ENCODE data around the gene CLEC20A.

The CLEC20A gene

DNA sequence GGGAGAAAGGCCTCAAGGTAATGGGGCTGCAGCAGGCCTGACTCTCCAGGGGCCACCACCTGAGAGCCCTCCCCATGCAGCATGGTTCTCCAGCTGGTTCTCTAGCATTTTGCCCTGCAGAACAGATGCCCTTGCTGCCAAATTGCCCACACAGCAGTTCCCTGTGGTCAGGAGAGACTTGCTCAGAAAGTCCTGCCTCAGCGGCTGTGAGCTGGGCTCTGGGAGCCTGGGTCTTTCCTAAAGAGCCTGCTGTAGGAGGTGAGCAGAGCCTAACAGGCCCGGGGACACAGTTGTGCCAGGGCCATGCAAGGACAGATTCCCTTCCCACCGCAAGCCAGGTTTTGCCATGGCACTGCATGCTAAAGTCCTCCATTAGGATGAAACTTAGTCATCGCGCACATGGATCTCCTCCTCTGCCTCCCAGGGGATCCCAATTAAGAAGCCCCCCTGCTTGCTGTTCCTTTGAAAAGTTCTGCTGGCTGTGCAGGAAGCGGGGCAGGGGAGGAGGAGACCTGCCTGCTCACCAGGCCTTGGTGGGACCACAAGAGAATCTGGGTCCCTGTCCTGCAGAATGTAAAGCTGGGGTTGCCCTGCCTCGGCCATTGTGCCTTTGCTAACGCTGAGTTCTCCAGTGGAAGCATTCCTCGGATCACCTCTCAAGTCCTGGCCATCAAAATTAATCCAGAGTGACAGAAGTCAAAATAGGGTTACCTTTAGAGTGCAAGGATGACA is 37.5 kb upstream of the CLEC20A start:
- H3K27ac Mint-ChIP-seq, result no peak overlapping the region
- H3K36me3 Mint-ChIP-seq, result no peaks in the 10 kb centered on the region
- no peaks in the 10 kb centered on the region for H3K4me1 Mint-ChIP-seq (ENCODE audit: low read depth)
- no peak overlapping the region for H3K4me3 Mint-ChIP-seq
- no peaks in the 10 kb centered on the region for H3K9me3 Mint-ChIP-seq (ENCODE audit: low read depth)
- H3K27me3 Mint-ChIP-seq, result no peaks in the 10 kb centered on the region

DNA sequence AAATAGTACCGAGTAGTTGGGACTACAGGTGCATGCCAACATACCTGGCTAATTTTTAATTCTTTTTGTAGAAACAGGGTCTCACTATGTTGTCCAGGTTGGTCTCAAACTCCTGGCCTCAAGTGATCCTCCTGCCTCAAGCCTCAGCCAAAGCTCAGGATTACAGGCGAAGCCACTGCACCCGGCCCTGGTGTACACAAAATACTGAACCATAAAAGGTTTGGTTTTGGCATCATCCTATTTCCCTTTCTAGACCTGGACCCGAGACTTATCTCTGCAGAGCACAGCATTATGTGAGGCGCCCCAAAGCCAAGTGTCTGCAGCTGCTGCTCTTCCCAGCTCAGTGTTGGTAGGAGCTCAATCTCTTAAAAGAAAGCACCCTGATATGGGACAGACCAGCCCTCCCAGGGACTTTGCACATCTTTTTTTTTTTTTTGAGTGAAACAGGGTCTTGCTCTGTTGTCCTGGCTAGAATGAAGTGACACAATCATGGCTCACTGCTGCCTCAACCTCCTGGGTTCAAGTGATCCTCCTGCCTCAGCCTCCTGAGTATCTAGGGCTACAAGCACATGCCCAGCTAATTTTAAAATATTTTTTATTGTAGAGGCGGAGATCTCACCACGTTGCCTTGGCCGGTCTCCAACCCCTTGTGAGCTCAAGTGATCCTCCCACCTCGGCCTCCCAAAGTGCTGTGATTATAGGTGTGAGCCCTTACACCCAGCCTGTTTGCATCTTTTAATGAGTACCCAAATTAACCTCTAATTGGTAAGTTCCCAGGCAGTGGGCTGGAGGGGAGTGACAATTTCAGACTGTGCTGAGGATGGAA is 36.6 kb upstream of the CLEC20A start:
- Mint-ChIP-seq H3K27ac (no peak overlapping the region), H3K4me3 (no peak overlapping the region), H3K36me3 (no peaks in the 10 kb centered on the region), H3K27me3 (no peaks in the 10 kb centered on the region), H3K4me1 (ENCODE audit: low read depth) (no peaks in the 10 kb centered on the region), H3K9me3 (ENCODE audit: low read depth) (no peaks in the 10 kb centered on the region)

DNA sequence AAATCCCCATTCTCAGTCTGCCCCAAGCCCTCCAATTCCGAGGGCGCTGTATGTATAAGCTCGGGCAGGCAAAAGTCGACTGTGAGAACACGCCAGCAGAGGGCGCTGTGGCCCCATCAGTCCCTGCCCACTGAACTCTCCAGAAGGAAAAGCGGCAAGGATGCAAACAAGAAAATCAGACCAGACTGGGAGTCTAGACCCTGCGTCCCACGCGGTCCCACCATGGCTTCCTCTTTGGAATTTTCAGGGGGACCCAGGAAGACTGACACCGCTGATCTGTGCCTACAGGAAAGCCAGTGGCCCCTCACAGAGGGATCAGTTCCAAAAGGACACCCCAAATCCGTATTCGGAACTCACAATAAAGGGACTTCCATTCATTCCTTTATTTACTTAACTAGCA is 35.6 kb upstream of the CLEC20A start:
- H3K9me3 Mint-ChIP-seq (ENCODE audit: low read depth), result no peaks in the 10 kb centered on the region
- no peaks in the 10 kb centered on the region for H3K36me3 Mint-ChIP-seq
- no peak overlapping the region for H3K4me3 Mint-ChIP-seq
- no peaks in the 10 kb centered on the region for H3K27me3 Mint-ChIP-seq
- no peaks in the 10 kb centered on the region for H3K4me1 Mint-ChIP-seq (ENCODE audit: low read depth)
- no peak overlapping the region for H3K27ac Mint-ChIP-seq

DNA sequence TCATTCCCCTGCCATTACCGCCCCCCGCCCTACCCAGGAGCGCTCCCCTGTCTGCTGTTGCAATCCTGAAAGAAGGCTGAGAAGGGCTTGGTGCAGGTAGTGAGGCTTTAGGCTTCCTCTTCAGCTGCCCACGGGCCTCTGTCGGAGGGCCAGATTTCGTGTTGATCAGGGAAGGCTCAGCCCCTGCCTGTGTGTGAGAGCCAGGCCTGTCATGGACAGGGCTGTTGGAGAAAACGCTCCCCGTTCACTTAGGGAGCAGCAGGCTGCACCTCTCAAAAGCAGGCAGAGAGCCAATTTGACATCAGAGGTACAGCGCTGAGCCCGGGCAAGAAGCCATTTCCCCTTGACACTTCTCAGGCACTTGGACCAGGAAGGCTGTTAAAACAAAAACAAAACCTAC is 35.1 kb upstream of the CLEC20A start:
- H3K4me1 Mint-ChIP-seq (ENCODE audit: low read depth), result no peaks in the 10 kb centered on the region
- H3K36me3 Mint-ChIP-seq, result no peaks in the 10 kb centered on the region
- H3K9me3 Mint-ChIP-seq (ENCODE audit: low read depth), result no peaks in the 10 kb centered on the region
- H3K4me3 Mint-ChIP-seq, result no peak overlapping the region
- H3K27ac Mint-ChIP-seq, result no peak overlapping the region
- H3K27me3 Mint-ChIP-seq, result no peaks in the 10 kb centered on the region

DNA sequence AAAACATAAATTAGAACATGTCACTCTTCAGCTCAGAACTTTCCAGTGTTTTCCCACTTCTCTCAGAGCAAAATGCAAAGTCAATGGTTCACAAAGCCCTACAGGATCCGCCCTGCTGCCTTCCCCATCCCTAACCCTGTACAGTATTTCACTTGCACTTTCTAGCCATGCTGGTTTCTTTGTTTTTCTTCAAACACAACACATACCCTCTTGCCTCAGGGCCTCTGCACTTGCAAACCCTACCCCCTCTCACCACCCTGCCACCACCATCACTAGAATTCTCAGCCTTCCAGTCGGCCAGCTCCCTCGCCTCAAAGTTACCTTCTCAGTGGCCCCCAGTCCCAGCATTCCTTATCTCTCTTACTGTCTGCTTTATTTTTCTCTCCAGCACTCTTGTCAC is 33.7 kb upstream of the CLEC20A start:
- H3K4me1 Mint-ChIP-seq (ENCODE audit: low read depth), result no peaks in the 10 kb centered on the region

DNA sequence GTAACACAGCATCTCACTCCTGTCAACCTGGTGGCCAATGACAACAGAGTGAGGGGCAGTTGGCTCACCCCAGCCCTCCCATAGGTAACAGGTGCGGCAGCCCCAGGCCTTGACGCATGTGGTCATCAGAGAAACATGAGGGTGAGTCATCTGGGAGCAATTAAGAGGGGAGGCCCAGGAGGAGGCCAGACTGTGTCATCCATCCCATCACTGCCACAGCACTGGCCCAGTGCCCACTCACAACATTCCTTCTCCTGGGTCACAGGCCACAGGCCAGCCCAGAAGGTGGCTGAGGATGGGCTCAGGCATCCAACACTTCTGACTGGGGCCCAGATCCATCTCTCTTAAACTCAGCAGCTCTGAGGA is 33.3 kb upstream of the CLEC20A start:
- Mint-ChIP-seq H3K27me3 (no peaks in the 10 kb centered on the region), H3K9me3 (ENCODE audit: low read depth) (no peaks in the 10 kb centered on the region), H3K4me3 (no peak overlapping the region), H3K36me3 (no peaks in the 10 kb centered on the region), H3K27ac (no peak overlapping the region), H3K4me1 (ENCODE audit: low read depth) (no peaks in the 10 kb centered on the region)

More for the DNA sequence above, 33.7 kb upstream of the CLEC20A start:
- no peaks in the 10 kb centered on the region for H3K36me3 Mint-ChIP-seq
- no peaks in the 10 kb centered on the region for H3K9me3 Mint-ChIP-seq (ENCODE audit: low read depth)
- H3K27me3 Mint-ChIP-seq, result no peaks in the 10 kb centered on the region
- no peak overlapping the region for H3K27ac Mint-ChIP-seq
- no peak overlapping the region for H3K4me3 Mint-ChIP-seq

DNA sequence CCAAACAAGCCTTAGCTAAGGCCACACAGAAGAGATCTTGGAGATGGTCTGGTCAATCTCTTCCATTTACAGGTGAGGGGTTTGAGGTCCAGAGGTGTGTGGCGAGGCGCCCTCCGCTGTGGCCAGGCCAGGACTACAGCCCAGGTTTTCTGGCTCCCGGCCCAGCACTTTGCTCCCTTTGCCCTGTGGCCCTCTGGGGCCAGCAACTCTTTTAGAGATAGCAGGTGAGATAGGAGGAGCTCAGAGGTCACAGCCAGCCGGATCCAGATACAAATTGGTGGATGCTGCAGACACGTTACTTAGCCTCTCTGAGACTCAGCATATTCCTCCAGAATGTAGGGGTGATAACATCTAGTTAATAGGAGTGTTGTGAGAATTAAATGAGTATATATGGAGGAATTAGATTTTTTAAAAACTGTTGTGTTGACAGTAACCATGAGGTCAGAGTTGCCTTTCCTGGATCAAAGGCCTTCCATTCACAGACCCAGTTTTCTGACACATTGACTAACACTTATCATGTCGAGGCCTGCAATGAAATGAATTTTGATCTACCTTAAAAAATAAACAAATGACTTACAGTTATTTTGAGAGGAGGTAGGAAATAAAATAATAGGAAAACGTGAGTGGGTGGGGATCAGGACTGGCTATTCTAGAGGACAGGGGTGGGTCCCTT is 32.7 kb upstream of the CLEC20A start:
- no peak overlapping the region for H3K27ac Mint-ChIP-seq
- H3K9me3 Mint-ChIP-seq (ENCODE audit: low read depth), result no peaks in the 10 kb centered on the region
- H3K4me3 Mint-ChIP-seq, result no peak overlapping the region
- no peaks in the 10 kb centered on the region for H3K36me3 Mint-ChIP-seq
- no peaks in the 10 kb centered on the region for H3K27me3 Mint-ChIP-seq
- H3K4me1 Mint-ChIP-seq (ENCODE audit: low read depth), result no peaks in the 10 kb centered on the region

DNA sequence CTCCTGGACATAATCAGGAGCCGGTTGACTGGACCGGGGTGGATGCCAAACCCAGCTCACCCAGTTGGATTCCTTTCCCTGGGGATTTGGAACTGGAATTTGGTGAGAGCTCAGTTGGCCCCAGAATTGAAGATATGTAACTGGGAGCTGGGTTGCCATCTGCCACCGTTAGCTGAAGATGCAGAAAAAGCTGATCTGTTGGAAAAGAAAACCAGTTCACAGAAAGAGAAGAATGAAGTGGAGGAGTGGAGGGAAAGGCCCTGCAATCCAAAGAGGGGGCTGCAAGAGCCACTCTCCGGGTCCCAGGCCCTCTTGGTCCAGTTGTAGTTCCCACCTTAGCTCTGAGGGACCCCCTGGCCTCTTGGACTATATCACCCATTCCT is 32.2 kb upstream of the CLEC20A start:
- H3K36me3 Mint-ChIP-seq, result no peaks in the 10 kb centered on the region
- no peak overlapping the region for H3K4me3 Mint-ChIP-seq
- H3K4me1 Mint-ChIP-seq (ENCODE audit: low read depth), result no peaks in the 10 kb centered on the region
- no peak overlapping the region for H3K27ac Mint-ChIP-seq
- no peaks in the 10 kb centered on the region for H3K27me3 Mint-ChIP-seq
- no peaks in the 10 kb centered on the region for H3K9me3 Mint-ChIP-seq (ENCODE audit: low read depth)

DNA sequence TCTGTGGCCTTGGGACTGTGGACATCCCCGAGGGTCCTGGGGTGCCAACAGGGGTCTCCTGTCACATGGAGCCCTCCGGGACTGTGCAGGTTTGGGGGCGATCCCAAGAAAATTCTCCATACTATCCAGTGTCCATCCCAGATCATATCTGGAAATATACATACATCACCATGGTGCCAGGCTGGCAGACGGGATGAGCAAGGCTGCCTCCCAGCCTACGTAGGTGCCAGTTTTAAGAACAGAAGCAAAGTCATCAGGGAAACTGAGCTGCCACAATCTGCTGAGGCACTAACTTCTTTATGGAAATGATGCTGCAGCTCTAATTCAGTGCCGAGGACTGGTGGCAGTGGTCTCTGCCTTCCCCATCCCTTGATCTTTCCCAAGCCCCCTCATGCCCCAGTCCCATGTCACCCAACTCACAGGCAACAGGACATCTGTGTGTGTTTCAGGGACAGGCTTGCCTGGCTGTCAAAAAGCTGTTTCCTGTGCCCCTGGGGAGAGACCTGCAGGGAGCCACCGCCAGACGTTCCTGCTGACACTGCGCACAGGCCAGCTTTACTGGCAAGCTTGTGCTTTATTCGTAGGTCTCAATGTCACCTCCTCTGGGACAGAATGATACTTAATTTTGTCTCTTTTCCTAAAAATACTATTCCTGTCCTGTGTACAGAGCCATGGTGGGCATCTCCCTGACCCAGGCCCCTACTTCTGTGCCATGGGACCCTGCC is 31.6 kb upstream of the CLEC20A start:
- H3K4me3 Mint-ChIP-seq, result no peak overlapping the region
- no peaks in the 10 kb centered on the region for H3K27me3 Mint-ChIP-seq
- H3K4me1 Mint-ChIP-seq (ENCODE audit: low read depth), result no peaks in the 10 kb centered on the region
- no peaks in the 10 kb centered on the region for H3K9me3 Mint-ChIP-seq (ENCODE audit: low read depth)
- no peak overlapping the region for H3K27ac Mint-ChIP-seq
- H3K36me3 Mint-ChIP-seq, result no peaks in the 10 kb centered on the region

DNA sequence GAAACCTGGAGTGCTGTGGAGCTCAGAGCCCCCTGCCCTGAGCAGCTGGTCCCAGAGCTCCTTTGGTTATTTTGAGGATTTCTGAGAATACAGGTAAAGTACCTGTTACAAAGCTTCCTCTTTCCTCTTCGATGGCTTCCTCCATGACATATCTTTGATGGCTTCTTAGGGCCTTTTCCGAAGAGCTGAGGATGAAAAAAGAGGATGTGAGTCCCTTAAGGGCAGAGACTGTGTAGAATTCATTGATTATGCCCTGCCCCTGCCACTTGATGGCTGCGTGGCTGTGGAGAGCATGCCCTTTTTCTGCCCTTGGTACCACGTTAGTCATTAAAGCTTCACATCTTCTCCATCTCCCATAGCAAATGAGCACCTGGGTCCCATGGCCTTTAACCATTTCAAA is 30.4 kb upstream of the CLEC20A start:
- Mint-ChIP-seq H3K4me3 (no peak overlapping the region), H3K4me1 (ENCODE audit: low read depth) (no peaks in the 10 kb centered on the region), H3K36me3 (no peaks in the 10 kb centered on the region), H3K27me3 (no peaks in the 10 kb centered on the region), H3K27ac (no peak overlapping the region), H3K9me3 (ENCODE audit: low read depth) (no peaks in the 10 kb centered on the region)

DNA sequence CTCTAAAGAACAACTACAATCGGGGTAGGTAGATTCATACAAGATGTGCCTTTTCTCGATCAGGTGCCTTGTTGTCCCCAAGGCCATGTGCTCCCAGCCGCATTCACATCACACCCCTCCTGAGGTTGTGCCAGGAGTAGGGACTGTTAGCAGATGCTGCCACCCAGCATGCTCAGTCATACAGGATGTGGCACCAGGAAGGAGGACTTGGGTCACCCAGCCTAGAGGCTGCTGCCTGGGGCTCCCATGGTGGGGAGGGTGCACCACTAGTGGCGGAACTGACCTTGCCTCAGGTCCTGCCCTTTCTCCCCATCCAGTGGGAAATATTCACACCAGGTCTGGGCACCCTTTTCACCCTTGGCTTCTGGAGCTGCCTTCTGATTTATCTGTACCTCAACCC is 24.5 kb upstream of the CLEC20A start:
- H3K36me3 Mint-ChIP-seq, result no peaks in the 10 kb centered on the region
- no peaks in the 10 kb centered on the region for H3K9me3 Mint-ChIP-seq (ENCODE audit: low read depth)
- H3K4me1 Mint-ChIP-seq (ENCODE audit: low read depth), result no peaks in the 10 kb centered on the region
- H3K4me3 Mint-ChIP-seq, result no peak overlapping the region
- H3K27ac Mint-ChIP-seq, result no peak overlapping the region
- H3K27me3 Mint-ChIP-seq, result no peaks in the 10 kb centered on the region

DNA sequence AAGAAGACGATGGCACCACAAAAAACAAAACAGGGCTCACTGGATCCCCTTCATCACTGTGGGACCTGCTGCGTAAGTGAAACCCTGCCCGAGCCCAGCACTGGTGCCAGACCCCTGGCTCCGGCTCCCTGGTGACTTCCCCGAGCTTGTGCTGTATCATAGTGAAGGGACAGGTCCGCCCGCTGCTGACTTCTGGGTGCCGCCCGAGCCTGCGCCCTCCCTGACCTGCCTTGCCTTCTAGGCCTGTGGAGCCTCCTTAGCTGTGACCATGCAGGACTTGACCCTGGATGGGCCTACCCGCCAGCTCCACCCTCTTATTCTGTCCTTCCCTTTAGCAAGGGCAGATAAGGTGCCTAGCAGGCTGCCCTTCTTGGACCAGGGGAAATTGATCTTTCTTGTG is 24.0 kb upstream of the CLEC20A start:
- Mint-ChIP-seq H3K27me3 (no peaks in the 10 kb centered on the region), H3K4me3 (no peak overlapping the region), H3K27ac (no peak overlapping the region), H3K36me3 (no peaks in the 10 kb centered on the region), H3K9me3 (ENCODE audit: low read depth) (no peaks in the 10 kb centered on the region), H3K4me1 (ENCODE audit: low read depth) (no peaks in the 10 kb centered on the region)

DNA sequence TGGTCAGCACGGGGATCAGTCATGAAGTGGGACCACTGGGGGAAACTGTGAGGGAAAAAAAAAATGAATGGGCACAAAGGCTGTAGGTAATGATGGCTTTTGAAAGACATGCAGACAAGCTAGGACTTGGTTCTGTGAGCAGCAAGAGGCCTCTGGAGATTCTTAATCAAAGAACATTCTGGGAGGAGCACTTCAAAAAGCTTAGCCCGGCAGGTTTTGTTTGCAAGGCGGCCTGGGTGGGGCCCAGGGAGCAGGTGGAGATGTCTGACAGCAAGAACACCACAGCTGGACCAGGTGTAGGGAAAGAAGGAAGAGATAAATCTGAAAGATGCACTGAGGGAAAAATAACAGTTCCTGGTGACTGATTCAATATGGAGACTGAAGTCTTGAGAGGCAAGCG is 22.1 kb upstream of the CLEC20A start:
- Mint-ChIP-seq H3K4me1 (ENCODE audit: low read depth) (no peaks in the 10 kb centered on the region), H3K4me3 (no peak overlapping the region), H3K9me3 (ENCODE audit: low read depth) (no peaks in the 10 kb centered on the region), H3K27me3 (peaks cover 1% of the 10 kb centered on the region), H3K27ac (no peak overlapping the region), H3K36me3 (no peaks in the 10 kb centered on the region)

DNA sequence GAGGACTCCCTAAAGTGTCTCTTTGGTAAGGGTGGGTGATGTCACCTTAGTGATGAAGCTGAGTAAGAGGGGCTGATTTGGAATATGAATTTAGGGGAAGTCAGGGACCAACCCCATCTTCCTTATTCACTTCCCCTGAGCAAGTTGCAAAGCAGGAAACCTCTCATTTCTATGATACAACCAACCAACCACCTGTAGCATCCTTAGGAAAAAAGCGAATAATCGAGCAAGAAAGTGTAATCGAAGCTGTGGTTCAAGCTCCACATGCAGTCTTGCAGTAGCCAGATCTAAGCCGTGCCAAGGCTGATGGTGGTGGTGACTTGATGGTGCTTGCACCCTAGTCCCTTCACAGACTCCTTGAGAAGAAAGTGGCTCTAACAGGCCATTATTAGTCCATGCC is 19.3 kb upstream of the CLEC20A start:
- Mint-ChIP-seq H3K36me3 (no peaks in the 10 kb centered on the region), H3K4me1 (ENCODE audit: low read depth) (no peaks in the 10 kb centered on the region), H3K27ac (no peak overlapping the region), H3K4me3 (no peak overlapping the region), H3K9me3 (ENCODE audit: low read depth) (no peaks in the 10 kb centered on the region), H3K27me3 (peaks cover 1% of the 10 kb centered on the region)
